WERI-Rb-1 (cell line): ENCODE results near the gene UGT1A6.

Source experiments
- DNase-seq: peaks from one replicate; pipeline ENCODE4 v3.0.0-alpha.2; 2020
- H3K27ac ChIP-seq: fragments of 250-450 bp; sonication (Bioruptor Pico); 2 replicates; pipeline ENCODE4 v1.5.1; 2020; ENCODE audit warnings: mild to moderate bottlenecking, moderate library complexity
- H3K27me3 ChIP-seq: fragments of 250-450 bp; sonication (Bioruptor Pico); 2 replicates; pipeline ENCODE4 v1.5.1; 2021; ENCODE audit warnings: mild to moderate bottlenecking, low read depth, moderate library complexity; ENCODE audit not compliant: insufficient read depth, severe bottlenecking
- H3K36me3 ChIP-seq: fragments of 250-450 bp; sonication (Bioruptor Pico); 2 replicates; pipeline ENCODE4 v1.5.1; 2020; ENCODE audit warnings: mild to moderate bottlenecking, moderate library complexity
- H3K4me3 ChIP-seq: 2 replicates; pipeline ENCODE4 v1.5.1; 2011; ENCODE audit warnings: low read depth, mild to moderate bottlenecking, control low read depth, low read length
- H3K9me3 ChIP-seq: fragments of 250-450 bp; sonication (Bioruptor Pico); 2 replicates; pipeline ENCODE4 v1.5.1; 2021; ENCODE audit warnings: mild to moderate bottlenecking, moderate library complexity; ENCODE audit not compliant: severe bottlenecking
- CTCF ChIP-seq: IDR thresholded peaks from 2 replicates; pipeline ENCODE4 v1.5.1; 2011; ENCODE audit warnings: low read depth, mild to moderate bottlenecking, control low read depth, inconsistent platforms, low read length

Gene UGT1A6

DNA sequence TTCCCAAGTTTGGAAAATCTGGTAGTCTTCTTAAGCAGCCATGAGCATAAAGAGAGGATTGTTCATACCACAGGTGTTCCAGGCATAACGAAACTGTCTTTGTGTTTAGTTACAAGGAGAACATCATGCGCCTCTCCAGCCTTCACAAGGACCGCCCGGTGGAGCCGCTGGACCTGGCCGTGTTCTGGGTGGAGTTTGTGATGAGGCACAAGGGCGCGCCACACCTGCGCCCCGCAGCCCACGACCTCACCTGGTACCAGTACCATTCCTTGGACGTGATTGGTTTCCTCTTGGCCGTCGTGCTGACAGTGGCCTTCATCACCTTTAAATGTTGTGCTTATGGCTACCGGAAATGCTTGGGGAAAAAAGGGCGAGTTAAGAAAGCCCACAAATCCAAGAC lies 79.5 kb downstream of the UGT1A6 start:
- H3K36me3 ChIP-seq: no peaks in the 10 kb centered on the region
- no peak for DNase-seq

DNA sequence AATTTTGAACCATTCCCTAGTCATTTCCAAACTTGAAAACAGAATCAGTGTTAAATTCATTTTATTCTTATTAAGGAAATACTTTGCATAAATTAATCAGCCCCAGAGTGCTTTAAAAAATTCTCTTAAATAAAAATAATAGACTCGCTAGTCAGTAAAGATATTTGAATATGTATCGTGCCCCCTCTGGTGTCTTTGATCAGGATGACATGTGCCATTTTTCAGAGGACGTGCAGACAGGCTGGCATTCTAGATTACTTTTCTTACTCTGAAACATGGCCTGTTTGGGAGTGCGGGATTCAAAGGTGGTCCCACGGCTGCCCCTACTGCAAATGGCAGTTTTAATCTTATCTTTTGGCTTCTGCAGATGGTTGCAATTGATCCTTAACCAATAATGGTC lies 79.9 kb downstream of the UGT1A6 start:
- Histone ChIP-seq H3K27me3 (no peaks in the 10 kb centered on the region), H3K36me3 (no peaks in the 10 kb centered on the region), H3K4me3 (no peak overlapping the region), H3K27ac (no peak overlapping the region), H3K9me3 (peaks cover 2% of the 10 kb centered on the region)
- TF ChIP-seq CTCF: no peak
- no peak for DNase-seq

More for the DNA sequence above, 79.5 kb downstream of the UGT1A6 start:
- Histone ChIP-seq H3K4me3 (no peak overlapping the region), H3K9me3 (peaks cover 2% of the 10 kb centered on the region), H3K27me3 (no peaks in the 10 kb centered on the region), H3K27ac (no peak overlapping the region)
- no peak for TF ChIP-seq CTCF

GRCh38 chr2:233773854-233774253 lies 81.2 kb downstream of the UGT1A6 start:
- Histone ChIP-seq H3K9me3 (peaks cover 2% of the 10 kb centered on the region), H3K36me3 (no peaks in the 10 kb centered on the region), H3K27ac (no peak overlapping the region), H3K27me3 (no peaks in the 10 kb centered on the region), H3K4me3 (no peak overlapping the region)
- DNase-seq: no peak
- no peak for TF ChIP-seq CTCF

GRCh38 chr2:233775414-233775813 lies 82.7 kb downstream of the UGT1A6 start:
- Histone ChIP-seq H3K9me3 (peaks cover 2% of the 10 kb centered on the region), H3K36me3 (no peaks in the 10 kb centered on the region), H3K4me3 (no peak overlapping the region), H3K27me3 (no peaks in the 10 kb centered on the region), H3K27ac (no peak overlapping the region)
- no peak for DNase-seq
- no peak for TF ChIP-seq CTCF

GRCh38 chr2:233778030-233778429 lies 85.3 kb downstream of the UGT1A6 start, which contains the start of gene MROH2A:
Gene MROH2A (plus strand): TSS chr2:233778330. CDS start chr2:233779359, 1,029 bp downstream.
- TF ChIP-seq CTCF: no peak
- peaks cover 2% of the 10 kb centered on the region for H3K9me3 ChIP-seq
- no peaks in the 10 kb centered on the region for H3K27me3 ChIP-seq
- no peaks in the 10 kb centered on the region for H3K36me3 ChIP-seq
- no peak within 1 kb of the TSS for H3K4me3 ChIP-seq
- no peak within 1 kb of the TSS for H3K27ac ChIP-seq
- no peak for DNase-seq

- H3K9me3 ChIP-seq: peaks cover 2% of the 10 kb centered on the region
- no peak overlapping the region for H3K4me3 ChIP-seq
- TF ChIP-seq CTCF: no peak
- no peak overlapping the region for H3K27ac ChIP-seq
- DNase-seq: no peak
- no peaks in the 10 kb centered on the region for H3K36me3 ChIP-seq
- H3K27me3 ChIP-seq: no peaks in the 10 kb centered on the region
Measured at GRCh38 chr2:233779722-233780121, 87.0 kb downstream of the UGT1A6 start.
